CD4-positive, alpha-beta T cell treated with Interleukin-4 for 4 hours (primary cell): ENCODE measurements around the gene ADIPOQ.
"Not testable (repeated sequence)": the region's sequence is repeated elsewhere in the genome, so short reads cannot be mapped to it uniquely, and the experiment has no call there.

Experiments used
- DNase-seq: peaks from one replicate; pipeline ENCODE4 v3.0.0-alpha.2; 2020

ADIPOQ gene

DNA sequence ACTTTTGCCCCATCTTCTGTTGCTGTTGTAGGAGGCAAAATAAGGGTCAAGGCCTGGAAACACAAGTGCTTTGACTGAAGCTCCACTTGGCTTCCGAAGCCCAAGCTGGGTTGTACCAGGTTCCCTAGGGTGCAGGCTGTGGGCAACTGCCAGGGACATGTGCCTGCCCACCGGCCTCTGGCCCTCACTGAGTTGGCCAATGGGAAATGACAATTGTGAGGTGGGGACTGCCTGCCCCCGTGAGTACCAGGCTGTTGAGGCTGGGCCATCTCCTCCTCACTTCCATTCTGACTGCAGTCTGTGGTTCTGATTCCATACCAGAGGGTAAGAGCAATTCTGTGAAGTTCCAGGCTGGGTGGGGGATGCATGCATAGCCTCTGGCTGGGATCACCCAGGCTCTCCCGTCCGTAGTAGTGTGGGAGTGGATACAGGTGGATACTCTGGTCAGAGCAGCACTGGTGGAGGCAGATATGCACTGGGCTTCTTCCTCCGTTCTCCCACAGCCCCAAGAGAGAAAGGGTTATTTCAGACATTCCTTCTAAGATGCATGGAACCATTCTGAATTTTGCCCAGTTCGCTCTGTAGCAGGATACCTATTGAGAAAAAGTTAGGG lies at the start of gene ADIPOQ:
ADIPOQ (plus strand) TSS at position 285 of the 613 bp plus-strand sequence. CDS start 10,349 bp downstream, outside the sequence.
- no peak for DNase-seq

- DNase-seq = no peak
Measured at GRCh38 chr3:186798239-186798874, 44.2 kb upstream of the ADIPOQ start.

- no peak for DNase-seq
Measured at GRCh38 chr3:186800285-186800684, 42.2 kb upstream of the ADIPOQ start.

- no peak for DNase-seq
Measured at GRCh38 chr3:186802701-186803100, 39.8 kb upstream of the ADIPOQ start.

- not testable (repeated sequence) for DNase-seq
Measured at GRCh38 chr3:186803447-186803846, 39.1 kb upstream of the ADIPOQ start.

- DNase-seq = peak; percentile 81
Measured at GRCh38 chr3:186806089-186807055, 36.1 kb upstream of the ADIPOQ start, which contains the start of gene RFC4. Gene RFC4 (minus strand): TSS chr3:186806482. CDS start chr3:186804713, 1,769 bp downstream.

DNA sequence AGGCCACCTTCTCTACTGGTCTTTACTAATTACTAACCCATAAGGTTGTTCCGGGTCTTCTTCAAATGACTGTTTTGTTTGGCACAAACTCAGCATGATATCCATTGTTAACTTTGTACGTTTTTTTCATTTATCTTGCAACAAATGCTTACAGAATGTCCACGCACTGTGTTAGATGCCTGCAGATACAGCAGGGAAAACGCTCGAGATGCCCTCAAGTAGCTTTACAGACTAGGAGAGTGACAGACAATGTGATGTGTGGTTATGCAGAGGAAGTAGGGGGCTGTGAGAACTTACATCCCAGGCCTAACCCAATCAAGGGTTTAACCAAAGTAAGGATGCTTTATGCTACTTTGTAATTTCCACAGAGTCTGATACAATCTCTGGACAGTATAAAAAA lies 35.3 kb upstream of the ADIPOQ start:
- DNase-seq = no peak

DNA sequence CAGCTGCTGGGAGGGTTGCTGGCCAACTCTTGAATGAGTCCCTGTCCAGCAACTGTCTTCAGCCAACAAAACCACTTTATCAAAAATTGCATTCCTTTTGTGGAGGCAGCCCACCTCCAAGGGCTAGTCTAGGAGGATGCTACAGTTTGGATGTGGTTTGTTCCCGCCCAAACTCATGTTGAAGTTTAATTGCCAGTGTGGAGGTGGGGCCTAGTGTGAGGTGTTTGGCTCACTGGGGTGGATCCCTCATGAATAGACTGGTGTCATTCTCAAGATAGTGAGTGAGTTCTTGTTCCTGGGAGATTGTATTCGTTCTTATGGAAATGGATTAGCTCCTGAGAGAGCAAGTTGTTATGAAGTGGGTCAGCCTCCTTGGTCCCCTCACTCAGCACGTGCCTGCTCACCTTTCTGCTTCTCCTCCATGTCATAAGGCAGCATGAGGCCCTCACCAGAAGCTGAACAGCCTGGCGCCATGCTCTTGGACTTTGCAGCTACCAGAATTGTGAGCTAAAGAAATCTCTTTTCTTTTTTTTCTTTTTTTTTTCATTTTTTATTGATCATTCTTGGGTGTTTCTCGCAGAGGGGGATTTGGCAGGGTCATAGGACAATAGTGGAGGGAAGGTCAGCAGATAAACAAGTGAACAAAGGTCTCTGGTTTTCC lies 32.0 kb upstream of the ADIPOQ start:
- no peak for DNase-seq

GRCh38 chr3:186811313-186811712 lies 31.2 kb upstream of the ADIPOQ start:
- DNase-seq = not testable (repeated sequence)

DNA sequence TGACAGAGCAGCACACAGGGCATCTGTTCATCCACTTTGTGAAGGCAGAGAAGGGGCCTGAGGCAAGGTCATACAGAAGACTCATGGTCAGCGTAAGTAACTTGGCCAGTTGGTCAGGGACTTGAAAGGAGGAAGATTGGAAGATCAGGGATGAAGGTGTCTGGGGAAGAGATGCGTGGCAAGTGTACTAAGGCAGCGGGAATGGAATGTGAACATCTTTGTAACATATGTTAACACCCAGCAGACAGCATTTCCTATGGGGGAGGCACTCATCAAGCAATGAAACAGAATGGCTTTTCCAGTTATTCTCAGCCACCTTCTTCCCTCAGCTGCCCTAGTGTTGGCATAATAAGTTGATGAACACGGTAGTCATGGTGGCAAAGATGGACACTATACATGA lies 28.4 kb upstream of the ADIPOQ start:
- no peak for DNase-seq

- DNase-seq = no peak
Measured at GRCh38 chr3:186815435-186815834, 27.1 kb upstream of the ADIPOQ start.

GRCh38 chr3:186818516-186818915 lies 24.0 kb upstream of the ADIPOQ start:
- no peak for DNase-seq

DNA sequence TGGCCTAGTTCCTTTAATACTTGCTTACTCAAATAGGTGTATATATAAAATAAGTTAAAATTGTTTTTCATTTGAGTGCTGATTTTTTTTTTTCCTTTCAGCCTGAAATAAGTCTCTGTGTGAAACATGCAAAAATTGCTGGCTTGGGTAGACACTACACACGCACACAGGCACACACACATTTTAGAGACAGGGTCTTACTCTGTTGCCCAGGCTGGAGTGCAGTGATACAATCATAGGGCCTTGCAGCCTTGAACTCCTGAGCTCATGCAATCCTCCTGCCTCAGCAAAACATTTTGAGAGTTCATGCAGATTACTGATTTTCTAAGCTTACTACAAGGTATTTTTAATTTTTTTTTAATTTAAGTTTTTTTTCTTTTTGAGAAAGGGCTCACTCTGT lies 23.6 kb upstream of the ADIPOQ start:
- no peak for DNase-seq

DNA sequence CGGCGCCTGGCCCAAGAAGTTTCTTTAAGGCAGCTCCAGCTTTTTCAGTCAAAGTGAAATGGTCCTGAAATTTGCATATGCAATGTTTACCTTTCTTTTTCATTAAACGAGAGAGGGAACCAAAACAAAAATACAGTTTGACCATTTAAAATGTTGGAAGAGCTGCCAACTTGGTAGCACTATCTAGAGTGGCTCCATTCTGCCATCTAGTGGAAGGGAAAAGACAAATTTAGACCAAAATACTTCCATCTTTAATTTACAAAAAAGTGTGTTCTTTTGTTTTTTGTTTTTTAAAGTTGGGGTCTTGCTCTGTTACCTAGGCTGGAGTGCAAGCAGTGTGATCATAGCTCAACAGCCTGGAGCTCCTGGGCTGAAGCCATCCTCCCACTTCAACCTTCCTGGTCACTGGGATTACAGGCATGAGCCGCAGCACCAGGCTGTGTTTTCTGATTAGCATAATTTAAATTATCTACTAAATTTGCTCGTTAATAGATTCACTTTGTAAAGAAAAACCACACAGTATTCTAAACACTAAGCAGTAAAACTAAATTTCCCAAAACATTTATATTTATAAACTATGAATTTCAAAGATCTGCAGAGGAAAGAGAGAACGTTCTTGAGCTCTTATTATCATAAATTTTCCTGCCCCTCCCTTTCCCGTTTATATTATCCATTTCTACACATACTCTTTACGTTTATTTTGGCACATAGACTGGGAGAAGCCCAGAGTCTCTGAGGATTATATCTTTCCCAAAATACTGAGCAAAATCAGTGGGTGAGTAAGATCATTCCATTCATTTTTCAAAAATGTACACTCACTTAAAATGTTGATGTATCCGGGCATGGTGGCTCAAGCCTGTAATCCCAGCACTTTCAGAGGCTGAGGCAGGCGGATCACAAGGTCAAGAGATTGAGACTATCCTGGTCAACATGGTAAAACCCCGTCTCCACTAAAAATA lies 20.8 kb upstream of the ADIPOQ start:
- peak; percentile 58 for DNase-seq

DNA sequence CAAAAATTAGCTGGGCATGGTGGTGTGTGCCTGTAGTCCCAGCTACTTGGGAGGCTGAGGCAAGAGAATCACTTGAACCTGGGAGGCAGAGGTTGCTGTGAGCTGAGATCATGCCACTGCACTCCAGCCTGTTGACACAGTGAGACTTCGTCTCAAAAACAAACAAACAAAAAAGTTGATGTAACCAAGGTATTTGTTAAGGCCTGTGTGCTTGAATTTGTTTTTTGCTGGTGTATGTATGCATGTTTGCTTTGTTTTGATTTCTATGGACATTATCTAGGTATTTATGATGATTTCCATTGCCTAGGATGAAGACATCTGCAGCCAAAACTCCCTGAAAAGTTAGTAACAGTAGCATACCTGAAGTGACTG lies 20.1 kb upstream of the ADIPOQ start:
- DNase-seq = not testable (repeated sequence)

DNA sequence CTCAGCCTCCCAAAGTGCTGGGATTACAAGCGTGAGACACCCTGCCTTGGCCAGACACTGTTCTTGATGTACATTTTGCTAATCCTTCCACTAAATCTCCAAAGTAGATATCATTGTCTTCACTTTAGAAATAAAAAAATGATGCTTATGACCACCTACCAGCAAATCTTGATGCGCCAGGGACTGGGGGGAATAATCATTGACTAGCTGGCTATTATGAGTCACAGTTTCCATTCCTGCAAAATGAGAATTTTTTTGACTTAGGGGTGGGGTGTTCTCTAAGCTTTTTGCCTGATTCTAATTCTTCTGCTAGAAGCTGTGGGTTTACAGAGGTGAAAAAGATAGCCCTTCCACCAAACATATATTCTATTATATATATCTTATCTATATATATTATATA lies 19.1 kb upstream of the ADIPOQ start:
- no peak for DNase-seq

DNA sequence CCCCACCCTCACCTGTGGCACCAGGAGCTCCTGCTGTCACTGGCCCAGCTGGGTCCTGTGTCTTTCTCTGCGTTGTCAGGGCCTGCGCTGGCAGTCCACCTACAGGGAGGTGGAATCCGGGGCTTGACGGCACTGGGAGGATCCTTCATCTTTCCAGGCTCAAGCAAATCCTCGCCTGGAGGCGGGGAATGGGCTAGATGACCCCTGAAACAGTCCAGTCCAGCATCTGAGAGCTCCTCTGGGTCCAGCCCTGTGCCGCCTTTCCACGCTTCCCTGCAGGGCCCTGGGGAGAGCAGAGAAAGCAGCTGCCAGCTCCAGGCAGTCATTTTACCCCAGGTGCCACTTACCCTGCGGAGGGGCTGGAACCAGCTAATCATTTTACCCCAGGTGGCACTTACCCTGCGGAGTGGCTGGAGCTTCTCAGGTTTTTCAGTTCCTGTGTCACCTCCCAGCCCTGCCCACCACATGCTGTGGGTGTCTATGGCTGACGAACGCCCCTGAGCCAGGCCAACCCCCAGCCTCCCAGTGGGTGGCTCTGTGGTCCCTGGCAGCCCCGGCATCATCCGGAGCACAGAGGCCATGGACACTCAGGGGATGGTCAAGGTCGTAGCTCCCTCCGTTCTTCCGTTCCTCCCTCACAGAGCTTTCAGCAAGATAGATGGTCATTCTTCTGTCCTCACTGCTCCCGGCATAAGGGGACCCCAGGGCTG lies 17.9 kb upstream of the ADIPOQ start:
- no peak for DNase-seq

DNA sequence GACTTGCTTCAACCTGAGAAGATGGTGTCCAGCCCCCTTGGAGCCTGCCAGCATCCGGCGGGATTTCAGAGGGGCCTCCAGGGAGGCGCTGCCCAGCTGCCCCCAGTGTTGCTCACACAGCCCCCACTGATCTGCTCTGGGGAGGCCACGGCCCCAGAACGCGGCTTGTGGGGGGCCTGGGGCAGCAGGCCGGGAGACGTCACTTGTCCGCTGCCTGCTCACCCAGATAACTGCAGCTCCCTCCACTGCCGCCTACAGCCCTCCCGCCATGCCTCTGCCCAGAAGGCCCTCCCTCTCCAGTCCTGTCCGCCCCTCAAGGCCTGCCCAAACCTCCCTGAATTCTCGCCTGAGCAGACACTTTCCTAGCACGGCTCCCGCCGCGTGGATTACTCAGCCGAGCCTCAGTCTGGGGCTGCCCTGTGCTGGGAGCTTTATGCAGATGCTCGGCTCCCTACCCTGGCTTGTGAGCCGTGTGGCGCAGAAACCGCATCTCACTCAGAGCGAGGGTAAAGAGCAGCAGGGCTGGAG lies 17.2 kb upstream of the ADIPOQ start:
- DNase-seq = no peak

- DNase-seq = no peak
Measured at GRCh38 chr3:186825872-186826409, 16.6 kb upstream of the ADIPOQ start.

GRCh38 chr3:186826410-186826975 lies 16.0 kb upstream of the ADIPOQ start:
- no peak for DNase-seq
